Osteoblast (primary cell): Measurements from ENCODE around the gene TRPM1. TPM values are rescaled to one million over a fixed set of nuclear protein-coding genes. Genes with fewer than 3 reads are reported as not detected.
"Not testable (repeated sequence)": the region's sequence is repeated elsewhere in the genome, so short reads cannot be mapped to it uniquely, and the experiment has no call there.

ENCODE experiments used
- DNase-seq: peaks from one replicate; pipeline ENCODE4 v3.0.0; 2011; ENCODE audit warnings: low spot score, mixed read lengths; ENCODE audit not compliant: insufficient read length; ENCODE audit errors: missing footprints
- H2AFZ ChIP-seq: 2 replicates; pipeline ENCODE4 v1.6.0; 2011; ENCODE audit warnings: mild to moderate bottlenecking, low read length
- H3K27ac ChIP-seq: 2 replicates; pipeline ENCODE4 v1.5.1; 2011; ENCODE audit warnings: mild to moderate bottlenecking, low read depth, low read length, moderate library complexity
- H3K27me3 ChIP-seq: 2 replicates; pipeline ENCODE4 v1.6.0; 2012; ENCODE audit warnings: mild to moderate bottlenecking, control low read depth, inconsistent platforms, low read length, moderate library complexity; ENCODE audit not compliant: insufficient read depth
- H3K36me3 ChIP-seq: 2 replicates; pipeline ENCODE4 v1.5.1; 2011; ENCODE audit warnings: mild to moderate bottlenecking, low read length, control low read depth, moderate library complexity; ENCODE audit not compliant: insufficient read depth
- H3K4me1 ChIP-seq: 2 replicates; pipeline ENCODE4 v1.5.1; 2011; ENCODE audit warnings: mild to moderate bottlenecking, low read length, control low read depth, moderate library complexity; ENCODE audit not compliant: insufficient read depth
- H3K4me2 ChIP-seq: 2 replicates; pipeline ENCODE4 v1.6.0; 2011; ENCODE audit warnings: mild to moderate bottlenecking, low read length; ENCODE audit not compliant: insufficient read depth
- H3K4me3 ChIP-seq: fragments of 200-600 bp; sonication (generic); 3 replicates; pipeline ENCODE4 v1.5.1; 2012; ENCODE audit warnings: mild to moderate bottlenecking, low read length, inconsistent platforms; ENCODE audit not compliant: insufficient read depth
- H3K79me2 ChIP-seq: 2 replicates; pipeline ENCODE4 v1.6.0; 2012; ENCODE audit warnings: mild to moderate bottlenecking, low read length, control low read depth, inconsistent platforms; ENCODE audit not compliant: insufficient read depth
- H3K9me3 ChIP-seq: 2 replicates; pipeline ENCODE4 v1.5.1; 2011; ENCODE audit warnings: low read depth, low read length, control low read depth
- H4K20me1 ChIP-seq: 2 replicates; pipeline ENCODE4 v1.6.0; 2012; ENCODE audit warnings: mild to moderate bottlenecking, low read length, control low read depth; ENCODE audit not compliant: insufficient read depth
- total RNA-seq: library from RNA; depleted of rRNA; stranded (reverse); fragments of >200 nt; gene quantifications from 2 replicates; pipeline ENCODE4 v1.2.3, GENCODE V29; 2012
- TF ChIP-seq, protein P1 (sequence below): IDR thresholded peaks from 2 replicates; pipeline ENCODE4 v1.5.1; 2011; ENCODE audit warnings: mild to moderate bottlenecking, low read depth, low read length, moderate library complexity; ENCODE audit errors: extremely low read depth

TRPM1 gene
- total RNA-seq, 1 donor = under 0.01 TPM

DNA sequence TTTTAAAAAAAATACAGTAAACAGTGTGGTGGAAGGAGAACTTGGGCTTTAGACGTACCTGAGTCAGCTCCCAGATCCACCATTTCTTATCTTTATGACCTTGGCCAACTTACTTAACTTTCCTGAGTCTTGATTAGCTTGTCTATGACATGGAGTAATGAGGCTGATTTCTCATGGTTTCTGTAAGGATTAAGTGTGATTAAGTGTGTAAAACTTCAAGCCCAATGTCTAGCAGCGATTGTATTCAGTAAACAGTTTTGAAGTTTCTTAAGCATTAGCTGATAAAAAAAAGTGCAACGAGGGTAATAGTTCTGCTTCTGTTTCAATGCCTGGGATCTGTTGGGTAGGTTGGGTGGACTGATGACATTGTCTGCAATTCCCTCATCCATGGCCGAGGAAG, 10.8 kb downstream of the TRPM1 start:
- Histone ChIP-seq H3K4me2 (no peak overlapping the region), H3K4me3 (no peak overlapping the region), H3K9me3 (no peaks in the 10 kb centered on the region), H3K27me3 (no peaks in the 10 kb centered on the region), H3K27ac (no peak overlapping the region), H2AFZ (no peak overlapping the region), H3K79me2 (no peaks in the 10 kb centered on the region), H4K20me1 (no peaks in the 10 kb centered on the region), H3K4me1 (peaks cover 16% of the 10 kb centered on the region), H3K36me3 (no peaks in the 10 kb centered on the region)
- no peak for DNase-seq
- TF ChIP-seq, protein P1, sequence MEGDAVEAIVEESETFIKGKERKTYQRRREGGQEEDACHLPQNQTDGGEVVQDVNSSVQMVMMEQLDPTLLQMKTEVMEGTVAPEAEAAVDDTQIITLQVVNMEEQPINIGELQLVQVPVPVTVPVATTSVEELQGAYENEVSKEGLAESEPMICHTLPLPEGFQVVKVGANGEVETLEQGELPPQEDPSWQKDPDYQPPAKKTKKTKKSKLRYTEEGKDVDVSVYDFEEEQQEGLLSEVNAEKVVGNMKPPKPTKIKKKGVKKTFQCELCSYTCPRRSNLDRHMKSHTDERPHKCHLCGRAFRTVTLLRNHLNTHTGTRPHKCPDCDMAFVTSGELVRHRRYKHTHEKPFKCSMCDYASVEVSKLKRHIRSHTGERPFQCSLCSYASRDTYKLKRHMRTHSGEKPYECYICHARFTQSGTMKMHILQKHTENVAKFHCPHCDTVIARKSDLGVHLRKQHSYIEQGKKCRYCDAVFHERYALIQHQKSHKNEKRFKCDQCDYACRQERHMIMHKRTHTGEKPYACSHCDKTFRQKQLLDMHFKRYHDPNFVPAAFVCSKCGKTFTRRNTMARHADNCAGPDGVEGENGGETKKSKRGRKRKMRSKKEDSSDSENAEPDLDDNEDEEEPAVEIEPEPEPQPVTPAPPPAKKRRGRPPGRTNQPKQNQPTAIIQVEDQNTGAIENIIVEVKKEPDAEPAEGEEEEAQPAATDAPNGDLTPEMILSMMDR = no peak

DNA sequence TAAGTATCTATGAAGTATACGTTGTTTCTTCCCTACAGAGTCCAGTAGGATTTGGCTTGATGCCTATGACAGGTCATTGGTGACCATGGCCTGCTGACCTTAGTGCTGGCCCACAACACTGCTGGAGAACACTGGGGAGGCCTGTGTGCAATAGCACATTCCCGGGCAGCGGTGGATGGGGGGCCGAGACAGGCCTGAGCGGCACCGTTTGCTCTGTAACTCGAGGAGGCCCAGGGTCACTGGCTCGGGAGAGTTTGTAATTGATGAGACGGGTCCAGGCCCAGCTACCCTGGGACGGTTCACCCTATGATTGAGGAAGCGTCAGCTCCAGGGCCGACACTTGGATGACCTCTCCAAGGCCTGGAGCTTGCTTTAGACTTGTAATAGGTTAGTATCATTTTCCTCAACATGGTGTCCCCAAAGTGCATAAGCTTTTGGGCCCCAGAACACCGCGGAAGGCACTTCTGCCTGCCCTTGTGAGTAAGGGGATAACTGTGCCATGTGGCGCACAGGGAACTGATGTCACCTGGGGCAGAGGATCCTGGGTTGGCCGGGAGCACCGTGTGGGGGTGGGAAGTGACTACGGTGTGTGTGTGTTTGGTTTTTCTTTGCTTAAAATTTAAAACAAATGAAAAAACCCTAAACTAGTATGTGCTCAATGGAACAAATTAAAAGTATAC, 12.0 kb downstream of the TRPM1 start:
- H4K20me1 ChIP-seq = no peaks in the 10 kb centered on the region
- H3K4me2 ChIP-seq = no peak overlapping the region
- H3K9me3 ChIP-seq = no peaks in the 10 kb centered on the region
- no peaks in the 10 kb centered on the region for H3K36me3 ChIP-seq
- H3K4me1 ChIP-seq = peaks cover 16% of the 10 kb centered on the region
- H2AFZ ChIP-seq = no peak overlapping the region
- H3K27me3 ChIP-seq = no peaks in the 10 kb centered on the region
- TF ChIP-seq, protein P1 = no peak
- no peak for DNase-seq
- no peak overlapping the region for H3K4me3 ChIP-seq
- no peaks in the 10 kb centered on the region for H3K79me2 ChIP-seq
- H3K27ac ChIP-seq = no peak overlapping the region

DNA sequence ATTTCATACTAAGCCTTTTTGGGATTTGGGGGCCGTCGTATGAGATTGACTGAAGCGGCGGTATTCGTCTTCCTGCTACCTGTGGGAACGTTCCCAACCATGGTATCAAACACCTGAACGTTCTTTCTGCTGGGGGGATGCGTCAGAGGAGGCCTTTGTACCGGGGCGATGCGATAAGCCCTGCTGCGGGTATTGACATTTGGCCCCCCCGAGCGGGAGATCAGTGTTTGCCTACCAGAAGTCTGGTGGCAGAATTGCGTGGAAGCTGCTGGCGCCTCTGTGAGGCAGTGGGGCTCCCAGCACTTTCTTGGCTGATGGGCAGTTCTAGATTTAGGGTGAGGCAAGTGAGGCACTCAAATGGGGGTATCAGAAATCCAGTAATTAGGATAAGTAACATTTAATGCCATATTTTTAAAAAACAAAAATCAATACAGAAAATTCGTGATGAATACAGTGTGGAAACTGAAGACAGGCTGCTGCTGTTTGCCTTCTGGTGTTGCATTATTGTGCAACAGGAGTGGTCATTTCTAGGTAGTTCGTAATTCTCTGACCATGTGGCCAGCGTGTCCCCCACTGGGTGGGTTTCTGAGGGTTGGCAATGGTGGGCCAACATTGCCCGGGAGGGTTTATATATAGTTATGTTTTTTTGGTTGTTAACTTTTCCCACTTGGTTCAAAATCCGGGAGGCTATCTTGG, 12.7 kb downstream of the TRPM1 start:
- Histone ChIP-seq H3K27me3 (no peaks in the 10 kb centered on the region), H3K9me3 (no peaks in the 10 kb centered on the region), H3K4me2 (no peak overlapping the region), H3K36me3 (no peaks in the 10 kb centered on the region), H3K4me1 (peaks cover 16% of the 10 kb centered on the region), H2AFZ (no peak overlapping the region), H3K27ac (no peak overlapping the region), H3K4me3 (no peak overlapping the region), H3K79me2 (no peaks in the 10 kb centered on the region), H4K20me1 (no peaks in the 10 kb centered on the region)
- DNase-seq = no peak
- TF ChIP-seq, protein P1 = no peak

DNA sequence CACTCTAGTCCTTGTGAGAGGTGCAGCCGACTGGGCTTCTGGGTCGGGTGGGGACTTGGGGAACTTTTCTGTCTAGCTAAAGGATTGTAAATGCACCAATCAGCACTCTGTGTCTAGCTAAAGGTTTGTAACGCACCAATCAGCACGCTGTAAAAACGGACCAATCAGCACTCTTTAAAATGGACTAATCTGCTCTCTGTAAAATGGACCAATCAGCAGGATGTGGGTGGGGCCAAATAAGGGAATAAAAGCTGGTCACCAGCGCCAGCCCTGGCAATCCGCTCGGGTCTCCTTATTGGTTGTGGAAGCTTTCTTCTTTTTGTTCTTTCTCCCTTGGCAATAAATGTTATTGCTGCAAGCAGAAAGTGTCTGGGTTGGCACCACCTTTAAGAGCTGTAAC, 13.5 kb downstream of the TRPM1 start:
- H2AFZ ChIP-seq, H3K36me3 ChIP-seq, H3K79me2 ChIP-seq, H3K27ac ChIP-seq, H3K4me2 ChIP-seq, DNase-seq, H3K4me3 ChIP-seq, H3K27me3 ChIP-seq, H4K20me1 ChIP-seq, H3K9me3 ChIP-seq: not testable (repeated sequence)
- peaks cover 21% of the 10 kb centered on the region for H3K4me1 ChIP-seq
